Panc1 (cell line): ENCODE data around the gene ARL15. TPM values are rescaled to one million over a fixed set of nuclear protein-coding genes. Genes with fewer than 3 reads are reported as not detected.

ENCODE experiments used
- ATAC-seq: fragments of 200-7000 bp; cut with Tn5 transposase; 2 replicates; pipeline ENCODE4 v1.9.1; 2020; ENCODE audit warnings: mild to moderate bottlenecking, moderate library complexity
- BruUV-seq: library from RNA; stranded (reverse); fragments of 400-500 nt; replicated peaks from 2 replicates; lab custom pipeline; 2021; lab: Mats Ljungman, UMichigan
- CTCF ChIA-PET: fragments of 300-600 bp; sonication (Branson Sonifier 250); formaldehyde crosslinking; loops from one replicate; lab custom pipeline; 2022; ENCODE audit warnings: antibody characterized with exemption; lab: Charles Lee
- POLR2A ChIA-PET: fragments of 300-600 bp; sonication (Branson Sonifier 250); formaldehyde crosslinking; loops from one replicate; lab custom pipeline; 2022; ENCODE audit warnings: antibody characterized with exemption; lab: Charles Lee
- DNase-seq: peaks from one replicate; pipeline ENCODE4 v3.0.0-alpha.2; 2010; ENCODE audit warnings: low read depth, low spot score
- H3K27ac ChIP-seq: 2 replicates; pipeline ENCODE4 v1.5.1; 2011; ENCODE audit warnings: mild to moderate bottlenecking, low read length, inconsistent platforms
- H3K27me3 ChIP-seq: fragments of 200-500 bp; sonication (Bioruptor generic); 2 replicates; pipeline ENCODE4 v1.6.0; 2014; ENCODE audit warnings: low read length, inconsistent platforms; ENCODE audit not compliant: control insufficient read depth, insufficient read depth
- H3K36me3 ChIP-seq: fragments of 200-500 bp; sonication (Bioruptor generic); 2 replicates; pipeline ENCODE4 v1.5.1; 2014; ENCODE audit warnings: inconsistent platforms, mild to moderate bottlenecking, low read length, moderate library complexity; ENCODE audit not compliant: control insufficient read depth, insufficient read depth
- H3K4me1 ChIP-seq: 2 replicates; pipeline ENCODE4 v1.5.1; 2011; ENCODE audit warnings: inconsistent platforms, mild to moderate bottlenecking, low read length, moderate library complexity; ENCODE audit not compliant: control insufficient read depth, insufficient read depth
- H3K4me3 ChIP-seq, 2 experiments: 2 replicates each; pipeline ENCODE4 v1.5.1; 2011 to 2012; ENCODE audit warnings: low read depth in 2 of 2, low read length in 2 of 2, mild to moderate bottlenecking in 2 of 2, inconsistent platforms in 1 of 2, moderate library complexity in 1 of 2
- H3K9me3 ChIP-seq: fragments of 200-500 bp; sonication (Bioruptor generic); 2 replicates; pipeline ENCODE4 v1.5.1; 2014; ENCODE audit warnings: low read depth, mild to moderate bottlenecking, inconsistent platforms, low read length, moderate library complexity; ENCODE audit not compliant: control insufficient read depth, insufficient read depth
- CTCF ChIP-seq: fragments of 450-650 bp; IDR thresholded peaks from 2 replicates; pipeline ENCODE4 v1.5.1; 2017; ENCODE audit warnings: mild to moderate bottlenecking
- POLR2AphosphoS5 ChIP-seq: IDR thresholded peaks from 2 replicates; pipeline ENCODE4 v1.6.1; 2012; ENCODE audit warnings: mild to moderate bottlenecking, low read depth, low read length, moderate library complexity
- SIN3A ChIP-seq: IDR thresholded peaks from 2 replicates; pipeline ENCODE4 v1.6.1; 2012; ENCODE audit warnings: low read depth, mild to moderate bottlenecking, low read length, moderate library complexity, borderline replicate concordance; ENCODE audit not compliant: insufficient read depth
- TCF7L2 ChIP-seq: IDR thresholded peaks from 2 replicates; pipeline ENCODE4 v1.6.1; 2011; ENCODE audit warnings: mild to moderate bottlenecking, low read depth, low read length, inconsistent platforms
- in situ Hi-C: cut with HindIII; loops from 2 replicates; pipeline ENCODE4 v1.10.0; 2016; ENCODE audit warnings: low sequenced_read_pairs, low pct_unique_long_range_greater_than_20kb
- intact Hi-C: fragments of 100-400 bp; cut with micrococcal nuclease; formaldehyde crosslinking; loops from one replicate; pipeline ENCODE4 v1.10.0; 2022; ENCODE audit not compliant: unreplicated experiment
- total RNA-seq: library from RNA; stranded (reverse); gene quantifications from one replicate; pipeline ENCODE4 v1.2.1, GENCODE V29; 2021; ENCODE audit not compliant: unreplicated experiment
- TF ChIP-seq, protein P1 (sequence below), 2 experiments: IDR thresholded peaks; 2 replicates each; pipeline ENCODE4 v1.6.1; 2011 to 2012; ENCODE audit warnings: low read depth in 2 of 2, control low read depth in 1 of 2, low read length in 1 of 2, mild to moderate bottlenecking in 1 of 2, moderate library complexity in 1 of 2; ENCODE audit not compliant: insufficient read depth in 1 of 2

Gene ARL15
- total RNA-seq, 1 experiment from 2014 or later = 16.5 TPM

DNA sequence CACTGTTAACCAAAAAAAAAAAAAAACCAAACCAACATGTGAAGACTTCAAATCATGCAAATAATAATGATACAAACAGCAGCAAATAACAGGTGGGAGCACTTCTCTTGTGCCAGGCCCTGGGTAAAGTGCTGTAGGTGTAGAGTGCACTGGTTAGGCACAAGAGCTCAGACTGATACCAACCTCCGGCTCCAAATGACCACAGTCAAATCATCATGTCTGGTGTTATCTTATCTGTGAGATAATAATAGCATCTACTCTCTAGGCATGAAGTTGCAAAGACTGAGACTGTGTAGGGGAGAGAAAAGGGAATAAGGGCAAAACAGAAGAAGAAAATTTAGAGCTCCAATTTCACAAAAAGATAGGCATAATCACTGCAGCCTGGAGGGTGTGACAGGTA, 159.5 kb downstream of the ARL15 start:
- H3K4me3 ChIP-seq = no peak overlapping the region
- in situ Hi-C loops (no loop called here), intact Hi-C loops (no loop called here)
- TF ChIP-seq SIN3A (no peak), CTCF (no peak), POLR2AphosphoS5 (no peak), TCF7L2 (no peak)
- TF ChIP-seq, protein P1, sequence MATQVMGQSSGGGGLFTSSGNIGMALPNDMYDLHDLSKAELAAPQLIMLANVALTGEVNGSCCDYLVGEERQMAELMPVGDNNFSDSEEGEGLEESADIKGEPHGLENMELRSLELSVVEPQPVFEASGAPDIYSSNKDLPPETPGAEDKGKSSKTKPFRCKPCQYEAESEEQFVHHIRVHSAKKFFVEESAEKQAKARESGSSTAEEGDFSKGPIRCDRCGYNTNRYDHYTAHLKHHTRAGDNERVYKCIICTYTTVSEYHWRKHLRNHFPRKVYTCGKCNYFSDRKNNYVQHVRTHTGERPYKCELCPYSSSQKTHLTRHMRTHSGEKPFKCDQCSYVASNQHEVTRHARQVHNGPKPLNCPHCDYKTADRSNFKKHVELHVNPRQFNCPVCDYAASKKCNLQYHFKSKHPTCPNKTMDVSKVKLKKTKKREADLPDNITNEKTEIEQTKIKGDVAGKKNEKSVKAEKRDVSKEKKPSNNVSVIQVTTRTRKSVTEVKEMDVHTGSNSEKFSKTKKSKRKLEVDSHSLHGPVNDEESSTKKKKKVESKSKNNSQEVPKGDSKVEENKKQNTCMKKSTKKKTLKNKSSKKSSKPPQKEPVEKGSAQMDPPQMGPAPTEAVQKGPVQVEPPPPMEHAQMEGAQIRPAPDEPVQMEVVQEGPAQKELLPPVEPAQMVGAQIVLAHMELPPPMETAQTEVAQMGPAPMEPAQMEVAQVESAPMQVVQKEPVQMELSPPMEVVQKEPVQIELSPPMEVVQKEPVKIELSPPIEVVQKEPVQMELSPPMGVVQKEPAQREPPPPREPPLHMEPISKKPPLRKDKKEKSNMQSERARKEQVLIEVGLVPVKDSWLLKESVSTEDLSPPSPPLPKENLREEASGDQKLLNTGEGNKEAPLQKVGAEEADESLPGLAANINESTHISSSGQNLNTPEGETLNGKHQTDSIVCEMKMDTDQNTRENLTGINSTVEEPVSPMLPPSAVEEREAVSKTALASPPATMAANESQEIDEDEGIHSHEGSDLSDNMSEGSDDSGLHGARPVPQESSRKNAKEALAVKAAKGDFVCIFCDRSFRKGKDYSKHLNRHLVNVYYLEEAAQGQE (IDR thresholded peaks at IDR 0.05; ENCODE audit: insufficient read depth in 1 of 2, low read depth in 2 of 2, low read length in 1 of 2) = no peak
- no peaks in the 10 kb centered on the region for H3K27me3 ChIP-seq
- ChIA-PET CTCF (interaction anchor here (0.7 kb wide), 1 partner anchor 68 kb away, joined by 3 read pairs; no protein-coding TSS in a partner anchor), POLR2A (no interaction called here)
- H3K36me3 ChIP-seq = no peaks in the 10 kb centered on the region
- no peaks in the 10 kb centered on the region for H3K4me1 ChIP-seq
- BruUV-seq = no TSS peak
- no peak for ATAC-seq
- H3K27ac ChIP-seq = no peak overlapping the region
- DNase-seq = no peak
- no peaks in the 10 kb centered on the region for H3K9me3 ChIP-seq

DNA sequence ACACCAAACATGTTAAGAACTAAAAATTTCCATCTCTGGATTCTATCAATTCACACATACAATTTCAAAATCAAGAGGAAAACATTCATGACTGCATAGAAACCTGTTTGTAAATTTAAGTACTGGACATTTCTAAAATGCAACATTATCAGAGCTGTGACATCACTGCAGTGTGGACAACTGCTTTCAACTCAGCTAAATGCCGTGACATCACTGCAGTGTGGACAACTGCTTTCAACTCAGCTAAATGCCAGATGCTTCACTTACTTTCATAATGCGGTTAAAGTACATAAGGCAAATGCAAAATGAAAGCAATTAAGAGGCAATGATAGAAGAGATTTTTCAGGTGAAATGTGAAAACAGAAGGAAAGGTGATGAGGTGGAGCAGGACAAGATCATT, 161.5 kb downstream of the ARL15 start:
- Histone ChIP-seq H3K27ac (no peak overlapping the region), H3K27me3 (no peaks in the 10 kb centered on the region), H3K4me1 (no peaks in the 10 kb centered on the region), H3K9me3 (no peaks in the 10 kb centered on the region), H3K4me3 (no peak overlapping the region), H3K36me3 (no peaks in the 10 kb centered on the region)
- ChIA-PET CTCF (no interaction called here), POLR2A (no interaction called here)
- in situ Hi-C loops (no loop called here), intact Hi-C loops (no loop called here)
- BruUV-seq = no TSS peak
- TF ChIP-seq TCF7L2 (no peak), SIN3A (no peak), CTCF (no peak), POLR2AphosphoS5 (no peak)
- TF ChIP-seq, protein P1 (IDR thresholded peaks at IDR 0.05; ENCODE audit: insufficient read depth in 1 of 2, low read depth in 2 of 2, low read length in 1 of 2) = no peak
- ATAC-seq (no peak), DNase-seq (no peak)
